GM12891 (cell line): ENCODE results near the gene ABLIM2.

Source experiments
- POLR2A ChIP-seq: IDR thresholded peaks from 2 replicates; pipeline ENCODE4 v1.6.1; 2011; ENCODE audit warnings: low read depth, low read length, control low read depth
- POLR2AphosphoS5 ChIP-seq: IDR thresholded peaks from 2 replicates; pipeline ENCODE4 v1.6.1; 2011; ENCODE audit warnings: low read depth, low read length, control low read depth
- SPI1 ChIP-seq: IDR thresholded peaks from 2 replicates; pipeline ENCODE4 v1.6.1; 2011; ENCODE audit warnings: low read depth, low read length, control low read depth

DNA sequence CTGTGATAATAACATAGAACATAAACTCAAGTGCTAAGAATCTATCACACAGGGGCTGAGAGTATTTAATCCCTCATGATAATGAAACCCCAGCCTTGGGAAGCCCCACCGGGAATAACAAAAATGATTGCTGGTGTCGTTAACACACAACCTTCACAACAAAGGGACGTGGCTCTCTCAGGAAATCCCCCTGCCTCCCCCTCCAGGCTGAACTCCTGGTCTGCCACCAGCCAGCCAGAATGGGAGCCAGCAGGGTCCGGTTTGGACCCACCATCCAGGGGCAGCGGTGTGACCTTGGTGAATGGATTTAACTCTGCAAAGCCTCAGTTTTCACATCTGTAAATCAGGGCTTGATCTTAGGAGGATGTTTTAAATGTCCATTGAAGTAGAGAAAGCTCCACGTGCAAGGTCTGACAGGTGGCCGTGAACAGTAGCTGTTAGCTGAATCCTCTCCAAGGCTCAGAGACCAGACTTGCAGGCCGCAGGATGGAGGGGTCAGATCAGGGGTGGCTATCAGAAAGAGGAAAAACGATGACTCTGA lies 46.5 kb downstream of the ABLIM2 start:
- TF ChIP-seq POLR2A (no peak), POLR2AphosphoS5 (no peak), SPI1 (no peak)
